Tibial nerve (tissue), 4 donors: ENCODE measurements around the gene LSP1. TPM values are rescaled to one million over a fixed set of nuclear protein-coding genes. Genes with fewer than 3 reads are reported as not detected.

Experiments used
- DNase-seq, 2 donors: peaks; one replicate each; pipeline ENCODE4 v3.0.0-alpha.2; 2019; ENCODE audit warnings: low spot score in 2 of 2
- H3K27ac ChIP-seq, 4 donors: fragments of 200-600 bp; sonication (generic) in 3 of 4; one replicate each; pipeline ENCODE4 v1.5.1; 2017 to 2019; ENCODE audit warnings: mild to moderate bottlenecking in 1 of 4
- H3K27me3 ChIP-seq, 2 donors: fragments of 200-600 bp; sonication (generic) in 1 of 2; one replicate each; pipeline versions ENCODE4 v1.5.1 to v1.6.0; 2017 to 2019
- H3K36me3 ChIP-seq, 3 donors: fragments of 200-600 bp; sonication (generic); one replicate each; pipeline ENCODE4 v1.5.1; 2018 to 2019
- H3K4me1 ChIP-seq, 4 donors: fragments of 200-600 bp; sonication (generic) in 3 of 4; one replicate each; pipeline ENCODE4 v1.5.1; 2017 to 2019
- H3K4me3 ChIP-seq, 4 donors: fragments of 200-600 bp; sonication (generic) in 3 of 4; one replicate each; pipeline ENCODE4 v1.5.1; 2017 to 2019; ENCODE audit warnings: mild to moderate bottlenecking in 1 of 4, moderate library complexity in 1 of 4
- H3K9me3 ChIP-seq, 4 donors: fragments of 200-600 bp; sonication (generic) in 3 of 4; one replicate each; pipeline ENCODE4 v1.5.1; 2017 to 2019
- EP300 ChIP-seq, 2 donors: sonication (generic); formaldehyde crosslinking; IDR thresholded peaks; one replicate each; pipeline ENCODE4 v1.6.1; 2017; ENCODE audit warnings: antibody characterized with exemption in 2 of 2, mild to moderate bottlenecking in 1 of 2
- POLR2A ChIP-seq, 2 donors: fragments of 450-650 bp; IDR thresholded peaks; one replicate each; pipeline ENCODE4 v1.6.1; 2017; ENCODE audit warnings: antibody characterized with exemption in 2 of 2, mild to moderate bottlenecking in 2 of 2, moderate library complexity in 2 of 2
- WGBS, 2 donors: methylation state at CpG; one replicate each; pipeline ENCODE4 v1.1.5; 2018; 5-methylcytosine and 5-hydroxymethylcytosine counted together
- total RNA-seq, 4 donors: library from RNA; depleted of rRNA; stranded (reverse); fragments of >200 nt; gene quantifications; one replicate each; pipeline ENCODE4 v1.1.0, GENCODE V29; 2016
- TF ChIP-seq, protein P1 (sequence below), 5 experiments: fragments of 200-600 bp in 3 of 5; fragments of 450-650 bp in 2 of 5; sonication (generic) in 3 of 5; IDR thresholded peaks; one replicate each; pipeline ENCODE4 v1.5.1; 2016 to 2019; ENCODE audit warnings: antibody characterized with exemption in 5 of 5, mild to moderate bottlenecking in 3 of 5, moderate library complexity in 2 of 5

LSP1 gene
- total RNA-seq, 4 donors from 2014 or later = 36.9 to 69.0 (median 50.2) TPM

- 66 to 85% methylated on average over 5 of the region's 5 CpGs for WGBS, 2 donors
- TF ChIP-seq, protein P1, sequence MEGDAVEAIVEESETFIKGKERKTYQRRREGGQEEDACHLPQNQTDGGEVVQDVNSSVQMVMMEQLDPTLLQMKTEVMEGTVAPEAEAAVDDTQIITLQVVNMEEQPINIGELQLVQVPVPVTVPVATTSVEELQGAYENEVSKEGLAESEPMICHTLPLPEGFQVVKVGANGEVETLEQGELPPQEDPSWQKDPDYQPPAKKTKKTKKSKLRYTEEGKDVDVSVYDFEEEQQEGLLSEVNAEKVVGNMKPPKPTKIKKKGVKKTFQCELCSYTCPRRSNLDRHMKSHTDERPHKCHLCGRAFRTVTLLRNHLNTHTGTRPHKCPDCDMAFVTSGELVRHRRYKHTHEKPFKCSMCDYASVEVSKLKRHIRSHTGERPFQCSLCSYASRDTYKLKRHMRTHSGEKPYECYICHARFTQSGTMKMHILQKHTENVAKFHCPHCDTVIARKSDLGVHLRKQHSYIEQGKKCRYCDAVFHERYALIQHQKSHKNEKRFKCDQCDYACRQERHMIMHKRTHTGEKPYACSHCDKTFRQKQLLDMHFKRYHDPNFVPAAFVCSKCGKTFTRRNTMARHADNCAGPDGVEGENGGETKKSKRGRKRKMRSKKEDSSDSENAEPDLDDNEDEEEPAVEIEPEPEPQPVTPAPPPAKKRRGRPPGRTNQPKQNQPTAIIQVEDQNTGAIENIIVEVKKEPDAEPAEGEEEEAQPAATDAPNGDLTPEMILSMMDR (IDR thresholded peaks at IDR 0.05) = no peak
- H3K27ac ChIP-seq = no peak overlapping the region
- H3K36me3 ChIP-seq = peaks cover 0 to 2% (median 0%) of the 10 kb centered on the region in 3 donors
- no peak overlapping the region for H3K4me3 ChIP-seq
- no peak for DNase-seq
- H3K27me3 ChIP-seq = no peaks in the 10 kb centered on the region
- no peaks in the 10 kb centered on the region for H3K9me3 ChIP-seq
- H3K4me1 ChIP-seq = peaks cover 0 to 10% (median 0%) of the 10 kb centered on the region in 4 donors
Observed at GRCh38 chr11:1892558-1892957, 39.7 kb downstream of the LSP1 start.

GRCh38 chr11:1893581-1894359 lies 40.9 kb downstream of the LSP1 start:
- H3K9me3 ChIP-seq = no peaks in the 10 kb centered on the region
- TF ChIP-seq EP300 (IDR thresholded peaks at IDR 0.05) = no peak
- TF ChIP-seq, protein P1 (IDR thresholded peaks at IDR 0.05) = no peak
- no peak for TF ChIP-seq POLR2A (IDR thresholded peaks at IDR 0.05)
- no peak overlapping the region for H3K4me3 ChIP-seq
- WGBS, 2 donors = 89 to 98% methylated on average over 4 of the region's 5 CpGs
- no peak for DNase-seq
- H3K4me1 ChIP-seq = peaks cover 0 to 10% (median 0%) of the 10 kb centered on the region in 4 donors
- no peaks in the 10 kb centered on the region for H3K27me3 ChIP-seq
- no peaks in the 10 kb centered on the region for H3K36me3 ChIP-seq
- H3K27ac ChIP-seq = no peak overlapping the region

- TF ChIP-seq EP300 (IDR thresholded peaks at IDR 0.05) (no peak), POLR2A (IDR thresholded peaks at IDR 0.05) (no peak)
- TF ChIP-seq, protein P1 (IDR thresholded peaks at IDR 0.05) = no peak
- Histone ChIP-seq H3K27ac (no peak overlapping the region), H3K4me1 (peaks cover 0 to 10% (median 0%) of the 10 kb centered on the region in 4 donors), H3K27me3 (no peaks in the 10 kb centered on the region), H3K36me3 (no peaks in the 10 kb centered on the region), H3K9me3 (no peaks in the 10 kb centered on the region), H3K4me3 (no peak overlapping the region)
- 67 to 75% methylated on average over 11 of the region's 11 CpGs for WGBS, 2 donors
- no peak for DNase-seq
Observed at GRCh38 chr11:1894759-1895158, 41.9 kb downstream of the LSP1 start.

- DNase-seq = no peak
- H3K27ac ChIP-seq = no peak overlapping the region
- H3K36me3 ChIP-seq = no peaks in the 10 kb centered on the region
- no peak overlapping the region for H3K4me3 ChIP-seq
- WGBS, 2 donors = 73 to 83% methylated on average over 10 of the region's 10 CpGs
- no peaks in the 10 kb centered on the region for H3K27me3 ChIP-seq
- no peaks in the 10 kb centered on the region for H3K9me3 ChIP-seq
- peaks cover 0 to 4% (median 0%) of the 10 kb centered on the region in 4 donors for H3K4me1 ChIP-seq
- TF ChIP-seq, protein P1 (IDR thresholded peaks at IDR 0.05) = no peak
- TF ChIP-seq POLR2A (IDR thresholded peaks at IDR 0.05) (no peak), EP300 (IDR thresholded peaks at IDR 0.05) (no peak)
Observed at GRCh38 chr11:1896468-1896867, 43.6 kb downstream of the LSP1 start.

GRCh38 chr11:1896923-1897322 lies 44.0 kb downstream of the LSP1 start:
- Histone ChIP-seq H3K4me3 (peak overlapping the region in 2 of 4 donors; percentile 4 to 12), H3K4me1 (no peaks in the 10 kb centered on the region), H3K27ac (no peak overlapping the region), H3K36me3 (no peaks in the 10 kb centered on the region), H3K27me3 (no peaks in the 10 kb centered on the region), H3K9me3 (no peaks in the 10 kb centered on the region)
- no peak for DNase-seq
- TF ChIP-seq EP300 (IDR thresholded peaks at IDR 0.05) = no peak
- TF ChIP-seq, protein P1 (IDR thresholded peaks at IDR 0.05) = no peak
- no peak for TF ChIP-seq POLR2A (IDR thresholded peaks at IDR 0.05)
- 76 to 79% methylated on average over 12 of the region's 12 CpGs for WGBS, 2 donors
